Measurements from ENCODE around the gene HMCN2. TPM values are rescaled to one million over a fixed set of nuclear protein-coding genes. Genes with fewer than 3 reads are reported as not detected.

The HMCN2 gene
- total RNA-seq, 2 experiments from 2014 or later = not detected

- H3K36me3 ChIP-seq (ENCODE audit: insufficient read depth, low read length) = no peaks in the 10 kb centered on the region
- no peak for TF ChIP-seq CTCF (conservative IDR thresholded peaks at IDR 0.05; ENCODE audit: low read length)
- TF ChIP-seq EZH2phosphoT487 (IDR thresholded peaks at IDR 0.05; ENCODE audit: borderline replicate concordance, low read depth, low read length) = no peak
- H3K4me1 ChIP-seq (ENCODE audit: insufficient read depth, low read length, poor library complexity, severe bottlenecking) = no peaks in the 10 kb centered on the region
- no peak overlapping the region for H3K27ac ChIP-seq (ENCODE audit: low read depth, low read length, poor library complexity, severe bottlenecking)
- no peaks in the 10 kb centered on the region for H3K9me3 ChIP-seq (ENCODE audit: low read length)
- H3K9me2 ChIP-seq (ENCODE audit: insufficient read depth, low read length) = no peaks in the 10 kb centered on the region
- H4K20me1 ChIP-seq (ENCODE audit: insufficient read depth, low read length) = no peaks in the 10 kb centered on the region
- DNase-seq (ENCODE audit: low spot score) = no peak
- H3K79me2 ChIP-seq (ENCODE audit: insufficient read depth, low read depth, low read length) = no peaks in the 10 kb centered on the region
- H3K4me3 ChIP-seq (ENCODE audit: low read depth, low read length, poor library complexity, severe bottlenecking) = no peak overlapping the region
- POLR2A ChIA-PET = interaction anchor here (0.6 kb wide), 2 partner anchors 149 to 261 kb away, joined by 3 read pairs; no protein-coding TSS in a partner anchor
- no TSS peak for BruUV-seq (replicated peaks)
- no peak overlapping the region for H3K4me2 ChIP-seq (ENCODE audit: low read length)
- CTCF ChIA-PET (ENCODE audit: unreplicated experiment) = no interaction called here
- H2AFZ ChIP-seq (ENCODE audit: low read length) = no peak overlapping the region
- intact Hi-C loops (cut with micrococcal nuclease; ENCODE audit: unreplicated experiment) = no loop called here
Measured at GRCh38 chr9:130458027-130458803, 192.7 kb downstream of the HMCN2 start.

DNA sequence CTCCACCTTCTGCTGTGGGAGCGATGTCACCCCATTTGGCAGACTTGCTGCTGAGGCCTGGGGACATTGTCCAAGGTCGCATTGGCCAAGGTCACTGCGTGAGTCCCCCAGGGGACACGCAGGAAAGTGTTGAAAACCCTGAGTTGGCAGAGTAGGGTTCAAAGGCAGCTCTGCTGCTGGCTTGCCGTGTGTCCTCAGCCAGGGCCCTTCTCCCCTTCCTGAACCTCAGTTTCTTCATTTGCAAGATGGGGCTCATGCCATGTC is 193.2 kb downstream of the HMCN2 start:
- Histone ChIP-seq H3K4me3 (ENCODE audit: low read depth, low read length, poor library complexity, severe bottlenecking) (no peak overlapping the region), H3K4me2 (ENCODE audit: low read length) (no peak overlapping the region), H3K27ac (ENCODE audit: low read depth, low read length, poor library complexity, severe bottlenecking) (no peak overlapping the region), H4K20me1 (ENCODE audit: insufficient read depth, low read length) (no peaks in the 10 kb centered on the region), H3K36me3 (ENCODE audit: insufficient read depth, low read length) (no peaks in the 10 kb centered on the region), H3K9me3 (ENCODE audit: low read length) (no peaks in the 10 kb centered on the region), H3K9me2 (ENCODE audit: insufficient read depth, low read length) (no peaks in the 10 kb centered on the region), H3K4me1 (ENCODE audit: insufficient read depth, low read length, poor library complexity, severe bottlenecking) (no peaks in the 10 kb centered on the region), H3K79me2 (ENCODE audit: insufficient read depth, low read depth, low read length) (no peaks in the 10 kb centered on the region), H2AFZ (ENCODE audit: low read length) (no peak overlapping the region)
- ChIA-PET CTCF (ENCODE audit: unreplicated experiment) (no interaction called here), POLR2A (interaction anchor here (0.6 to 0.7 kb wide), 2 partner anchors 148 to 372 kb away, joined by 3 read pairs; no protein-coding TSS in a partner anchor)
- intact Hi-C loops (cut with micrococcal nuclease; ENCODE audit: unreplicated experiment) = no loop called here
- no peak for TF ChIP-seq EZH2phosphoT487 (IDR thresholded peaks at IDR 0.05; ENCODE audit: borderline replicate concordance, low read depth, low read length)
- TF ChIP-seq CTCF (conservative IDR thresholded peaks at IDR 0.05; ENCODE audit: low read length) = no peak
- BruUV-seq (replicated peaks) = no TSS peak
- no peak for DNase-seq (ENCODE audit: low spot score)

- no TSS peak for BruUV-seq (replicated peaks)
- no peak overlapping the region for H3K4me2 ChIP-seq (ENCODE audit: low read length)
- no peaks in the 10 kb centered on the region for H3K79me2 ChIP-seq (ENCODE audit: insufficient read depth, low read depth, low read length)
- H3K36me3 ChIP-seq (ENCODE audit: insufficient read depth, low read length) = no peaks in the 10 kb centered on the region
- H3K27ac ChIP-seq (ENCODE audit: low read depth, low read length, poor library complexity, severe bottlenecking) = no peak overlapping the region
- no peak for DNase-seq (ENCODE audit: low spot score)
- no peaks in the 10 kb centered on the region for H3K9me2 ChIP-seq (ENCODE audit: insufficient read depth, low read length)
- no peaks in the 10 kb centered on the region for H3K4me1 ChIP-seq (ENCODE audit: insufficient read depth, low read length, poor library complexity, severe bottlenecking)
- ChIA-PET POLR2A (interaction anchor here (0.7 kb wide), 1 partner anchor 371 kb away, joined by 3 read pairs; no protein-coding TSS in a partner anchor), CTCF (ENCODE audit: unreplicated experiment) (no interaction called here)
- no peak overlapping the region for H3K4me3 ChIP-seq (ENCODE audit: low read depth, low read length, poor library complexity, severe bottlenecking)
- H2AFZ ChIP-seq (ENCODE audit: low read length) = no peak overlapping the region
- TF ChIP-seq CTCF (conservative IDR thresholded peaks at IDR 0.05; ENCODE audit: low read length) (no peak), EZH2phosphoT487 (IDR thresholded peaks at IDR 0.05; ENCODE audit: borderline replicate concordance, low read depth, low read length) (no peak)
- no peaks in the 10 kb centered on the region for H4K20me1 ChIP-seq (ENCODE audit: insufficient read depth, low read length)
- no peaks in the 10 kb centered on the region for H3K9me3 ChIP-seq (ENCODE audit: low read length)
- intact Hi-C loops (cut with micrococcal nuclease; ENCODE audit: unreplicated experiment) = no loop called here
Measured at GRCh38 chr9:130459151-130459550, 193.6 kb downstream of the HMCN2 start.

Measured in OCI-LY7 (cell line).